Parathyroid adenoma (tissue), 2 donors: ENCODE measurements around the gene PRPF40B.
"Not testable (repeated sequence)": the region's sequence is repeated elsewhere in the genome, so short reads cannot be mapped to it uniquely, and the experiment has no call there.

ENCODE experiments used
- H2AFZ ChIP-seq: fragments of 300-600 bp; sonication (generic); one replicate; pipeline ENCODE4 v1.7.0; 2017; ENCODE audit warnings: antibody characterized with exemption, mild to moderate bottlenecking
- H3K27ac ChIP-seq: fragments of 300-600 bp; sonication (generic); one replicate; pipeline ENCODE4 v1.7.0; 2017
- H3K27me3 ChIP-seq: fragments of 300-600 bp; sonication (generic); one replicate; pipeline ENCODE4 v1.7.0; 2017; ENCODE audit warnings: low read length; ENCODE audit not compliant: control insufficient read depth, insufficient read depth
- H3K36me3 ChIP-seq: fragments of 300-600 bp; sonication (generic); one replicate; pipeline ENCODE4 v1.7.0; 2017; ENCODE audit warnings: low read length; ENCODE audit not compliant: control insufficient read depth, insufficient read depth
- H3K4me1 ChIP-seq: fragments of 300-600 bp; sonication (generic); one replicate; pipeline ENCODE4 v1.7.0; 2017; ENCODE audit warnings: control low read depth
- H3K4me2 ChIP-seq: fragments of 300-600 bp; sonication (generic); one replicate; pipeline ENCODE4 v1.7.0; 2017; ENCODE audit warnings: low read length
- H3K4me3 ChIP-seq: fragments of 300-600 bp; sonication (generic); one replicate; pipeline ENCODE4 v1.7.0; 2017; ENCODE audit warnings: low read depth, low read length
- H3K79me2 ChIP-seq: fragments of 300-600 bp; sonication (generic); one replicate; pipeline ENCODE4 v1.7.0; 2017; ENCODE audit warnings: control low read depth
- H3K9ac ChIP-seq: fragments of 300-600 bp; sonication (generic); one replicate; pipeline ENCODE4 v1.7.0; 2017; ENCODE audit warnings: mild to moderate bottlenecking
- H3K9me3 ChIP-seq: fragments of 300-600 bp; sonication (generic); one replicate; pipeline ENCODE4 v1.7.0; 2017; ENCODE audit warnings: low read length; ENCODE audit not compliant: control insufficient read depth
- CTCF ChIP-seq: fragments of 300-600 bp; sonication (generic); IDR thresholded peaks from one replicate; pipeline ENCODE4 v1.7.0; 2017; ENCODE audit warnings: antibody characterized with exemption, mild to moderate bottlenecking
- donor health status: primary hyperparathyroidism.

Gene PRPF40B

DNA sequence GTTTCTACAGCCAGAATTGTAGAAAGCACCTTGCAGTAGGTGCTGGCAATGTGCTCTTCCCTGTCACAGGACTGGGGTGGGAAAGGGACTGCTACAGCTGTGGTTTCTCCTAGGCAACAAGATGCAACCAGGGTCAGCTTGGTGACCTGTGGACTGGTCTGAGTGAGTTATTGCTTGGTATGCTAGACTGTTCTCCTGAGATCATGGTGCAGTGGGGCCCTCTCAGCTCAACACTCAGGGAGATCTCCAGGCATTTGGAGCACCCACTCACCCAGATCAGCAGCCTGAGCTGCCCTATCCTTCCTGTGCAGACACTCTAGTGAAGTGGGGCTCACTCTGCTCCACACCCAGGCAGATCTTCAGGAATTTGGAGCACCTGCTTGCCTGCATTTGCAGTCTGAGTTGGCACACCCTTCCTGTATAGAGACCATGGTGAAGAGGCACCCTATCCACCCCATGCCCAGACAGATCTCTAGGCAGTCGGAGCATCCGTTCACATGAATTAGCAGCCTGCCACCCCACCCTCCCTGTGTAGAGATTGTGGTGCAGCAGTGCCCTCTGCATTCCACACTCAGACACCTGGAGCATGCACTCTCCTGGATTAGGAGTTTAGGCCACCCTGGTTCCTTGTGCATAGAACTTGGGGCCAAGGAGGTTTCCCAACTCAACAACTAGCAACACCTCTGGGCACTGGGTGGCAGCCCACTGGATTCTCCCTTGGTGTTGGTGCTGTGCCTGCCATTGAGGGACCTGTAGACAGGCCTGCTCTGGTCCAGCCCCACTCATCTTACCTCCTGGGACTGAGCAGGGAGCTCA is 14.1 kb upstream of the PRPF40B start:
- Histone ChIP-seq H3K9ac (no peak overlapping the region), H3K79me2 (no peaks in the 10 kb centered on the region), H3K9me3 (no peaks in the 10 kb centered on the region), H2AFZ (no peak overlapping the region), H3K4me3 (no peak overlapping the region), H3K27me3 (no peaks in the 10 kb centered on the region), H3K4me1 (no peaks in the 10 kb centered on the region), H3K27ac (no peak overlapping the region), H3K36me3 (no peaks in the 10 kb centered on the region), H3K4me2 (no peak overlapping the region)
- no peak for TF ChIP-seq CTCF

- Histone ChIP-seq H3K4me2 (no peak overlapping the region), H3K27ac (no peak overlapping the region), H3K4me1 (no peaks in the 10 kb centered on the region), H3K79me2 (no peaks in the 10 kb centered on the region), H3K27me3 (no peaks in the 10 kb centered on the region), H3K4me3 (no peak overlapping the region), H2AFZ (no peak overlapping the region), H3K9me3 (no peaks in the 10 kb centered on the region), H3K36me3 (no peaks in the 10 kb centered on the region), H3K9ac (no peak overlapping the region)
- no peak for TF ChIP-seq CTCF
These were observed 13.5 kb upstream of the PRPF40B start for GRCh38 chr12:49609875-49610154.

- not testable (repeated sequence) for H3K4me1 ChIP-seq, H3K4me2 ChIP-seq, H3K9ac ChIP-seq, H2AFZ ChIP-seq, H3K9me3 ChIP-seq, H3K36me3 ChIP-seq, H3K27ac ChIP-seq, H3K79me2 ChIP-seq, H3K27me3 ChIP-seq, H3K4me3 ChIP-seq
These were observed 12.6 kb upstream of the PRPF40B start for GRCh38 chr12:49610785-49611184.

GRCh38 chr12:49612210-49612609 is 11.2 kb upstream of the PRPF40B start:
- Histone ChIP-seq H2AFZ (no peak overlapping the region), H3K4me3 (no peak overlapping the region), H3K4me2 (no peak overlapping the region), H3K9me3 (no peaks in the 10 kb centered on the region), H3K79me2 (no peaks in the 10 kb centered on the region), H3K4me1 (no peaks in the 10 kb centered on the region), H3K36me3 (no peaks in the 10 kb centered on the region), H3K27me3 (no peaks in the 10 kb centered on the region), H3K9ac (no peak overlapping the region), H3K27ac (no peak overlapping the region)
- TF ChIP-seq CTCF: no peak

GRCh38 chr12:49615725-49616124 is 7.6 kb upstream of the PRPF40B start:
- no peak overlapping the region for H3K9ac ChIP-seq
- H3K27me3 ChIP-seq: no peaks in the 10 kb centered on the region
- H3K27ac ChIP-seq: no peak overlapping the region
- no peaks in the 10 kb centered on the region for H3K36me3 ChIP-seq
- no peaks in the 10 kb centered on the region for H3K9me3 ChIP-seq
- no peak overlapping the region for H3K4me3 ChIP-seq
- TF ChIP-seq CTCF: no peak
- H2AFZ ChIP-seq: no peak overlapping the region
- no peak overlapping the region for H3K4me2 ChIP-seq
- no peaks in the 10 kb centered on the region for H3K79me2 ChIP-seq
- H3K4me1 ChIP-seq: no peaks in the 10 kb centered on the region
